Suppressor macrophage (primary cell): ENCODE measurements around the gene ARRB1.
"Not testable (repeated sequence)": the region's sequence is repeated elsewhere in the genome, so short reads cannot be mapped to it uniquely, and the experiment has no call there.

ENCODE experiments used
- DNase-seq, 4 experiments: peaks; one replicate each; pipeline ENCODE4 v3.0.0-alpha.2; 2020 to 2022
- total RNA-seq, 17 experiments: gene quantifications; one replicate each; lab custom pipeline; 2026; ENCODE audit warnings: mixed read lengths in 6 of 17, inconsistent platforms in 3 of 17; lab: John Stamatoyannopoulos, UW

ARRB1 gene
- 69.8 to 218 (median 137) reads per million in 17 experiments for total RNA-seq

- DNase-seq, result no peak
These were observed at the start of gene ARRB1 for GRCh38 chr11:75351541-75351790. TSS of gene ARRB1 (minus strand) at chr11:75351661. CDS start at chr11:75351607, 54 bp downstream.

DNA sequence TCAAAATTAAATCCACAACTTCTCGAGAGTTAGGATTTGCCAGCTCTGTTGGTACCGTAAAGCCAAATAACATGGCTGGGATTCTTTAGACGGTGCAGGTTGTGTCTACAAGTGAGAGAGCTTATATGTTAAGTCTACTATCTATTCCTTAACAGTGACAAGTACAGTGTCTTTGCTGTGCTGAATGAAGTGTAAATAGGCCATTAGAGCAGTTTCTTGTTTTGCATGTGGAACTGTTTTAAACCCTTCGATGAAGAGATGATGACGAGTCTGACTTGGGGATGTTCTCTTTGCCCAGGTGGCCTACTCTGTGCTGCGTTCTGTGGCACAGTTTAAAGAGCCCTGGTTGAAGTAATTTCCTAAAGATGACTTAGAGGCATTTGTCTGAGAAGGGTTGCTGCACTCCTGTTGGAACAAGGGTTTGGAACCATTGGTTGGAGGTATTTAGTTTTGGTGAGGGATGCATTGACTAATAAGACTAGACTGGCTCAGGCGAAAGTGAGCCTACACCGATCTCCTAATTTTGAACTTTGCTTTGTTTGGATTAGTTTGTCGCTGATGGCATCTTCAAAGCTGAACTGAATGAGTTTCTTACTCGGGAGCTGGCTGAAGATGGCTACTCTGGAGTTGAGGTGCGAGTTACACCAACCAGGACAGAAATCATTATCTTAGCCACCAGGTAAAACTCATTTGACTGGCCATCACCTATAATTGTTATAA is 48.8 kb upstream of the ARRB1 start:
- DNase-seq, result peak in 2 of 4 experiments; percentile 21 to 24

DNA sequence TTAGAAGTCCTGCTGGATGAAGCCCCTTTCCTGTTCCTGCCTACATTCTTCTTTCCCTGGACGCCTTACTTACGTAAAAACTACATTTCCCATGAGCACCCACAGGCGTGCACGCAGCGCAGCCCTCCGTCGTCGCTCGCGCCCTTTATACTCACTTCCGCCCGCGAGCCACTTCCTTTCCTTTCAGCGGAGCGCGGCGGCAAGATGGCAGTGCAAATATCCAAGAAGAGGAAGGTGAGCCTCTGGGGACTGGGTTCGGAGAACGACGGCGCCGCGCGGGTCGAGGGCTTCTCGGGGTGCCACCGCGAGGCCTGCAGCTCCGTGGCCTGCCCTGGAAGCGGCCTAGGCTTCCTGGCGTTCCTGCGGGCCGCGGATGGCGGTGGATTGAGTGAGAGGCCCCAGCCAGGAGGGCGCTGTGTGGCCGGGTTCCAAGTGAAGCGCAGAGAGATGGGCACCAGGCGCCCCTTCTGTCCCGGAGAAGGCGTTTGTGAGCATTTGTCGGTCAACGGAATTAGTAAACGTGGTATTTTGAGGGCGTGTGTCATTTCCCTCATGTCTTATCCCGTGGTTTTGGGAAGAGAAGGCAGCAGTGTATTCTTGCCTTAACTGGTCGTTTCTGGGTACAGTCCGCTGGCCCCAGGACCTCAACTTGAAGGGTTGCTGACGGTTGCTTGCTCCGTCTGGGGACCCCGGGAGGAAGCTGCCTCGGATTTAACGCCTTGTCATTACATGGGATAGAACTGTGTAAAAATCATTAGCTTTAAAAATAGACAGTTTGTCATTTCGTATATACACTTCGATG is 48.1 kb upstream of the ARRB1 start, which contains the start of gene RPS3:
Gene RPS3 (plus strand): TSS at position 175 of the 802 bp plus-strand sequence. CDS start 30 bp downstream, at position 205.
- DNase-seq, result peak; percentile 94 to 97 (median 96)

GRCh38 chr11:75398906-75399305 is 47.4 kb upstream of the ARRB1 start:
- no peak for DNase-seq

DNA sequence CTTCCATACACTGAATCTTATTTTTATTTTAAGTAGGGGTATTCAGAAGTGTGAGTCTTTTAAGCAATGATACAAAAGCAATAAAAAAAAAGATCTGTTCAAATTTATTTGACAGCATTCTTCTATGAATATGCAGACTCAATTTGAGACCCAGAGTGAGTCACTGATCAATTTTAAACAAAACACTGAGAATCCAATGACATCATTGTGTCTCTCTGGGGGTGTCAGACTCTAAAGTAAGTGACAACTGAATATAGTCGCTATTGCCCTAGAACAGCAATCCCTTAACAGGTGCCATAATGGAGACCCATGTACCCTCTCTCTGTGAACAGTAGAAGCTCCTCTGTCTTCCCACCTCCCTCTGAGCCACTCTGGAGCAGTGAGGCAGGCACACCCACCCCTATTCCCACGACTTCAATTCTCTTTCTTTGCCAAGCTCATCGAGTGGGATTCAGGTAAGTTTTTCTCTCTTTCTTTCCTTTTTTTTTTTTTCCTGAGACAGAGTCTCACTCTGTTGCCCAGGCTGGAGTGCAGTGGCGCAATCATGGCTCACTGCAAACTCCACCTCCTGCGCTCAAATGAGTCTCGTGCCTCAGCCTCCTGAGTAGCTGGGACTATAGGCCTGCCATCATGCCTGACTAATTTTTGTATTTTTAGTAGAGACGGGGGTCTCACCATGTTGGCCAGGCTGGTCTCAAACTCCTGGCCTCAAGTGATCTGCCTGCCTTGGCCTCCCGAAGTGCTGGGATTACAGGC is 42.8 kb upstream of the ARRB1 start:
- DNase-seq, result no peak

GRCh38 chr11:75389925-75390324 is 38.5 kb upstream of the ARRB1 start:
- DNase-seq, result no peak

DNA sequence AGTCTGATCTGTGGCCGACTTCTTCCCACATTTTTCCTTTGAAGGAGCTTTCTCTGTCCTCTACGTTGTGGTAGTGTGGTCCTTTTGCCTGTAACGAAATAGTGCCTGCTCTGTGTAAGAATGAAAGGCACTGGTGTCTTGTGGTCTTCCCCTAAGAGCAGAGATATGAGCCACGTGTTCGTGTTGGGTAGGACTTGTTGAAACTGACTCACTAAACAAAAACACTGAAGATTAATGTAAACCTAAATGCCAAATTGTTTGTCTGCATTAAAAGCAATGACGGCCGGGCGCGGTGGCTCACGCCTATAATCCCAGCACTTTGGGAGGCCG is 37.8 kb upstream of the ARRB1 start:
- no peak for DNase-seq

- DNase-seq, result peak; percentile 79 to 86 (median 84)
These were observed 37.2 kb upstream of the ARRB1 start for GRCh38 chr11:75388386-75389275.

- no peak for DNase-seq
These were observed 36.4 kb upstream of the ARRB1 start for GRCh38 chr11:75387736-75388294.

DNA sequence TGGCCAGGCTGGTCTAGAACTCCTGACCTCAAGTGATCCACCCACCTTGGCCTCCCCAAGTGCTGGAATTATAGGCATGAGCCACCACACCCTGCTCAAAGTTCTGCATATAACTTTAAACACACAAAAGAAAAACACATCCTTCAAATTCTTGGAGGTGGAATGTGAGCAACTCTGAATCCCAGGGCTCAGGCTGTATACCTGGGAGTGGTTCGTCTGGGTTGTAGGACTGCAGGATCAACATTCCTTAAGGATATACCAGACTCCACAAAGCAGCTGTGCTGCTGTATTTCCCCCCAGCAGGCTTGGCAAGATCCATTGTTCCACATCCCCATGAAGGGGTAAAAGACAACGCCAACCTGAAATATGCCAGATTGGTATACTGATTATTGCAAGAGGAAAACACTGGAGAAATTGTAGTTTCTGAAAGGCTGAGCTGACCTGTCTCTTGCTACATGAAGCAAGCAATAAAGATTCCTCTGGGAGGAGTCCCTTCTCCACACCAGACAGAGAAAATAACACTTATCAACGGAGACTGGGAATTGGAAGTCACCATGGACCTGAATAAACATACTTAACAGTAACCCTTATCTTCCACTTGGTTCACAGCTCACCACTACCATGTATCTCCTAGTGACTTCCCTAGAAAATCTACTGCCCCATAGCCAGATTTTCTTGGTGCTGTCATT is 35.6 kb upstream of the ARRB1 start:
- DNase-seq, result no peak

DNA sequence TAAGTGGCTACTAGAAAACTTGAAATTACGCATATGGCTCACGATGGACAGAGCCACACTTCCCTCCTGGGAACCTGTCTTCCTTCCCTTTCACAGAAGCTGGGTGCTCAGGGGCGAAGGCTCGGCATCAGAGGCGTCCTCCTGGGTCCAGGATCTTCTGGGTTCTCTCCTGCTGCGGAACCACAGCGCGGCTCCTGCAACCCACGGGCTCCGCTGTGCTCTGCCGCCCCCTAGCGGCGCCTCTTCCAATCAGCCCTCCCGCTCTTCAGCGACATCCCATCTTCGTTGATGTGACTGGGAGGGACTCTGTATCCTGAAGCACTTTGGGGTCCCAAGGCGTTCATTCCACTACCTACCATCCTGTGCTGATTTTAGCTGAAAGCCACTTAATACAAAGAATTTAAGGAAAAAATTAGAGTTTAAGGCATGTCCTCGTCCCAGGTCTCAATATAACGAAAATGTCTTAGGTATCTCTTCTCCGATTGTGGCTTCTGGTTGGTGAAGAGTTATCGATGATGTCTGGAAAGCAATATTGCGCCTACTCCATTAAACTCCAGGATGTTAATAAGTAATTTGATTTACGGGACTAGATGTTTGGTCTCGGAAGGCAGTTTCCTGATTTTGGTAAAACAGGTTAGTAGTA is 33.1 kb upstream of the ARRB1 start:
- peak; percentile 85 to 94 (median 92) for DNase-seq

DNA sequence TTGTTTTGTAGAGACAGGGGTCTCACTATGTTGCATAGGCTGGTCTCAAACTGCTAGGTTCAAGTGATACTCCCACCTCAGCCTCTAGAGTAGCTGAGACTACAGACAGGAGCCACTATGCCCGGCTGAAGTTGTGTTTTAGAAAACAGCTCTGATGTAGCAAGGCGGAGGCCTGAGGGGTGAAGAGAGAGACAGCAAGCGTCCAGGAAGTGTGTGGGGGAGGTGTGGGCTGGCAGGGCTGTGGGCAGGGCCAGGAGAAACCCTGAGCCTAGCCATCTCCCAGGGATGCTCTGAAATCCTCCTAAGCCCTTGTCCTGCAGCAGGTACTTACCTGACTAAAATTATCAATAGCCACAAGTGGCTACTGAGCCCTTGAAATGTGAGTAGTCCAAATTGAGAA is 31.8 kb upstream of the ARRB1 start:
- DNase-seq, result peak; percentile 38 to 72 (median 54)

GRCh38 chr11:75380716-75381420 is 29.4 kb upstream of the ARRB1 start:
- DNase-seq, result peak; percentile 68 to 86 (median 82)

- DNase-seq, result no peak
These were observed 28.8 kb upstream of the ARRB1 start for GRCh38 chr11:75380245-75380644.

GRCh38 chr11:75378776-75379175 is 27.3 kb upstream of the ARRB1 start:
- not testable (repeated sequence) for DNase-seq

DNA sequence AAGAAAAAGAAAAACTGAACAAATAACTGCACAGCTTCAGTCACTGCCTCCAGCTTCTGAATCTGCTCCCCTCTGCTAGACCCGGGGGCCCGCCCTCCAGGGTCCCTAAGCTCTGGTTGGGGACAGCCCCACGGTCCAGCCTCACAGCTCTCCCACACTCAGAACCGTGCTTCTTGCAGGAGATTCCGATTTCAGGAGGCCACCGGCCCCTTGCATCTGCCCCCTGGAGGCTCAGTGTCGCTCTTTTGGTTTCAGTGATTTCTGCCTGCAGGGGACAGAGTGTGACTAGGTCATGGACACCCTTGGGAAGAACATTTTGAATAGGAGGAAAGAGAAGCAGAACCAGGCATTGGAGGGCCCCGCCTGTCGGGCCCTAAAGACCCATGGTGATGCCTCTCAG is 24.7 kb upstream of the ARRB1 start:
- DNase-seq, result peak in 1 of 4 experiments; percentile 23

- no peak for DNase-seq
These were observed 24.2 kb upstream of the ARRB1 start for GRCh38 chr11:75375626-75376025.

DNA sequence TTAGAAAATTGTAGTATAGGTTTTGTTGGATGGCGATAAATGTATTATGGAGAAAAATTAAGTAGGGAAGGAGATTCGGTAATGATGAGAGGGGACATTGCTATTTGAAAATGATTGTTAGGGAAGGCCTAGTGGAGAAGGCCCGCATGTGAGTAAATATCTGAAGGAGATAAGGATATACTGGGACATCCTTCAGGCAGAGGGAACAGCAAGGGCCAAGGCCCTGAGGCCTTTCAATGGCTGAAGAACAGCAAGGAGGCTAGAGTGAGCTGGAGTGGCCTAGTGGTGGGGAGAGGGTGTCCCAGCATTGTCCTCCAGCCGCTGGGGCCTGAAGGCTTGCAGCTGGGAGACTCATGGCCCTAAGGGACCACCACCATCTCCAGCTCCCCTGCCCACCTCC is 23.2 kb upstream of the ARRB1 start:
- no peak for DNase-seq

GRCh38 chr11:75373201-75373600 is 21.7 kb upstream of the ARRB1 start:
- DNase-seq, result no peak
